HCT116 (cell line): ENCODE results near the gene ACTN1. TPM values are rescaled to one million over a fixed set of nuclear protein-coding genes. Genes with fewer than 3 reads are reported as not detected.

Experiments
- ATAC-seq: fragments of 200-7000 bp; cut with Tn5 transposase; 2 replicates; pipeline ENCODE4 v1.9.1; 2020; ENCODE audit warnings: mild to moderate bottlenecking, moderate library complexity
- BruUV-seq: library from RNA; stranded (reverse); fragments of 400-500 nt; replicated peaks from 2 replicates; lab custom pipeline; 2021; lab: Mats Ljungman, UMichigan
- CTCF ChIA-PET: fragments of 300-600 bp; sonication (Branson Sonifier 250); formaldehyde crosslinking; loops from one replicate; lab custom pipeline; 2021; ENCODE audit warnings: antibody characterized with exemption; lab: Charles Lee
- POLR2A ChIA-PET: fragments of 300-600, 350-600 bp; sonication (Branson Sonifier 250); formaldehyde crosslinking; loops from one replicate; lab custom pipeline; 2021; ENCODE audit warnings: antibody characterized with exemption; lab: Charles Lee
- RAD21 ChIA-PET, 2 experiments: fragments of 300-600 bp; sonication (Branson Sonifier 250); formaldehyde crosslinking; loops; one replicate each; lab custom pipeline; 2023; ENCODE audit warnings: low total read pairs in 2 of 2; ENCODE audit not compliant: uncharacterized antibody in 2 of 2, unreplicated experiment in 2 of 2, low non-redundant PET in 1 of 2; lab: Charles Lee
- DNase-seq: peaks from one replicate; pipeline ENCODE4 v3.0.0-alpha.2; 2010; ENCODE audit warnings: low read depth, low spot score
- H2AFZ ChIP-seq: fragments of 200-600 bp; shearing (Covaris generic), sonication (generic); 2 replicates; pipeline ENCODE4 v1.6.1; 2017; ENCODE audit warnings: low read depth, mixed run types, mixed read lengths, antibody characterized with exemption, low read length; ENCODE audit not compliant: poor library complexity, severe bottlenecking
- H3K27ac ChIP-seq: 2 replicates; pipeline ENCODE4 v1.5.1; 2012; ENCODE audit warnings: low read depth, low read length
- H3K27me3 ChIP-seq: fragments of 200-600 bp; sonication (generic); 2 replicates; pipeline ENCODE4 v1.6.1; 2016; ENCODE audit warnings: mixed run types, low read length, mixed read lengths; ENCODE audit not compliant: insufficient read depth
- H3K36me3 ChIP-seq, 2 experiments: fragments of 200-500 bp in 1 of 2; fragments of 200-600 bp in 1 of 2; sonication (Bioruptor generic) in 1 of 2; sonication (generic) in 1 of 2; 2 replicates each; pipeline versions ENCODE4 v1.5.1 to v1.6.1; 2014 to 2016; ENCODE audit warnings: low read length in 2 of 2, inconsistent platforms in 1 of 2, mixed read lengths in 1 of 2, mixed run types in 1 of 2; ENCODE audit not compliant: insufficient read depth in 2 of 2, control insufficient read depth in 1 of 2
- H3K4me1 ChIP-seq, 2 experiments: fragments of 200-600 bp in 1 of 2; sonication (generic) in 1 of 2; 2 replicates each; pipeline versions ENCODE4 v1.5.1 to v1.6.1; 2012 to 2017; ENCODE audit warnings: low read length in 2 of 2, inconsistent platforms in 1 of 2, mild to moderate bottlenecking in 1 of 2, mixed read lengths in 1 of 2, mixed run types in 1 of 2, moderate library complexity in 1 of 2; ENCODE audit not compliant: insufficient read depth in 2 of 2, control insufficient read depth in 1 of 2
- H3K4me2 ChIP-seq: fragments of 200-600 bp; sonication (generic); 2 replicates; pipeline ENCODE4 v1.6.1; 2017; ENCODE audit warnings: mixed run types, low read length, mixed read lengths
- H3K4me3 ChIP-seq, 2 experiments: fragments of 200-600 bp in 1 of 2; sonication (generic) in 1 of 2; replicated peaks in 1 of 2; 2 replicates each; pipeline ENCODE4 v1.5.1; 2011 to 2016; ENCODE audit warnings: low read length in 2 of 2, control low read depth in 1 of 2, low read depth in 1 of 2, mild to moderate bottlenecking in 1 of 2, mixed read lengths in 1 of 2, mixed run types in 1 of 2
- H3K79me2 ChIP-seq: fragments of 200-600 bp; sonication (generic); 2 replicates; pipeline ENCODE4 v1.6.1; 2017; ENCODE audit warnings: mild to moderate bottlenecking, mixed run types, low read length, moderate library complexity, mixed read lengths; ENCODE audit not compliant: insufficient read depth
- H3K9ac ChIP-seq: fragments of 200-600 bp; sonication (generic); 2 replicates; pipeline ENCODE4 v1.6.1; 2016; ENCODE audit warnings: low read length, mixed read lengths
- H3K9me2 ChIP-seq: fragments of 200-600 bp; sonication (generic), shearing (Covaris generic); 2 replicates; pipeline ENCODE4 v1.6.1; 2017; ENCODE audit warnings: mixed run types, mild to moderate bottlenecking, moderate library complexity; ENCODE audit not compliant: insufficient read depth
- H3K9me3 ChIP-seq, 2 experiments: fragments of 200-500 bp in 1 of 2; fragments of 200-600 bp in 1 of 2; sonication (Bioruptor generic) in 1 of 2; sonication (generic) in 1 of 2; 2 replicates each; pipeline ENCODE4 v1.6.1; 2014 to 2017; ENCODE audit warnings: low read length in 2 of 2, mixed read lengths in 2 of 2, inconsistent platforms in 1 of 2, low read depth in 1 of 2, mild to moderate bottlenecking in 1 of 2, mixed run types in 1 of 2, moderate library complexity in 1 of 2; ENCODE audit not compliant: control insufficient read depth in 1 of 2, insufficient read depth in 1 of 2
- H4K20me1 ChIP-seq: fragments of 200-600 bp; sonication (generic), shearing (Covaris generic); 2 replicates; pipeline ENCODE4 v1.6.1; 2017; ENCODE audit warnings: mixed run types, mild to moderate bottlenecking, moderate library complexity; ENCODE audit not compliant: insufficient read depth
- CBX3 ChIP-seq: IDR thresholded peaks from 2 replicates; pipeline ENCODE4 v1.6.1; 2012; ENCODE audit warnings: low read depth
- EGR1 ChIP-seq: IDR thresholded peaks from 2 replicates; pipeline ENCODE4 v1.6.1; 2012; ENCODE audit warnings: low read depth
- EZH2 ChIP-seq: fragments of 200-600 bp; sonication (generic); IDR thresholded peaks from 2 replicates; pipeline ENCODE4 v1.6.1; 2017; ENCODE audit warnings: antibody characterized with exemption, mixed run types
- JUND ChIP-seq: IDR thresholded peaks from 2 replicates; pipeline ENCODE4 v1.6.1; 2012
- POLR2A ChIP-seq: IDR thresholded peaks from 2 replicates; pipeline ENCODE4 v1.7.0; 2011; ENCODE audit warnings: borderline replicate concordance; ENCODE audit not compliant: insufficient read depth, insufficient read length; ENCODE audit errors: extremely low read depth
- POLR2AphosphoS5 ChIP-seq: IDR thresholded peaks from 2 replicates; pipeline ENCODE4 v1.6.1; 2011; ENCODE audit warnings: mild to moderate bottlenecking, low read depth, low read length, moderate library complexity
- RAD21 ChIP-seq: IDR thresholded peaks from 2 replicates; pipeline ENCODE4 v1.6.1; 2012; ENCODE audit warnings: low read depth, mild to moderate bottlenecking
- SP1 ChIP-seq: IDR thresholded peaks from 2 replicates; pipeline ENCODE4 v1.6.1; 2012; ENCODE audit warnings: low read depth
- SRF ChIP-seq: IDR thresholded peaks from 2 replicates; pipeline ENCODE4 v1.6.1; 2012; ENCODE audit warnings: low read depth
- YY1 ChIP-seq: IDR thresholded peaks from 2 replicates; pipeline ENCODE4 v1.6.1; 2011; ENCODE audit warnings: low read length, low read depth, moderate library complexity, mild to moderate bottlenecking; ENCODE audit not compliant: insufficient replicate concordance; ENCODE audit errors: extremely low read depth
- ZNF274 ChIP-seq: fragments of 200-500 bp; sonication (Bioruptor generic); IDR thresholded peaks from 2 replicates; pipeline ENCODE4 v1.6.1; 2014; ENCODE audit warnings: mild to moderate bottlenecking, low read depth, low read length, inconsistent platforms
- intact Hi-C: fragments of 100-400 bp; cut with micrococcal nuclease; formaldehyde crosslinking; loops from 2 replicates; pipeline ENCODE4 v1.10.0; 2022
- total RNA-seq: library from RNA; stranded (reverse); gene quantifications from one replicate; pipeline ENCODE4 v1.2.1, GENCODE V29; 2021; ENCODE audit not compliant: unreplicated experiment
- TF ChIP-seq, protein P1 (sequence below): IDR thresholded peaks from 2 replicates; pipeline ENCODE4 v1.6.1; 2012
- TF ChIP-seq, protein P2 (sequence below), 3 experiments: fragments of 200-600 bp in 1 of 3; sonication (generic) in 1 of 3; IDR thresholded peaks in 2 of 3; conservative IDR thresholded peaks in 1 of 3; 2 replicates each; pipeline ENCODE4 v1.5.1; 2012 to 2017; ENCODE audit warnings: low read depth in 2 of 3, low read length in 2 of 3, antibody characterized with exemption in 1 of 3, borderline replicate concordance in 1 of 3, control low read depth in 1 of 3, mild to moderate bottlenecking in 1 of 3, mixed read lengths in 1 of 3, mixed run types in 1 of 3, moderate library complexity in 1 of 3; ENCODE audit not compliant: insufficient read depth in 1 of 3
- TF ChIP-seq, protein P3 (sequence below): IDR thresholded peaks from 2 replicates; pipeline ENCODE4 v1.6.1; 2012; ENCODE audit warnings: low read depth

Gene ACTN1
- total RNA-seq, 1 experiment from 2014 or later, result 123 TPM

DNA sequence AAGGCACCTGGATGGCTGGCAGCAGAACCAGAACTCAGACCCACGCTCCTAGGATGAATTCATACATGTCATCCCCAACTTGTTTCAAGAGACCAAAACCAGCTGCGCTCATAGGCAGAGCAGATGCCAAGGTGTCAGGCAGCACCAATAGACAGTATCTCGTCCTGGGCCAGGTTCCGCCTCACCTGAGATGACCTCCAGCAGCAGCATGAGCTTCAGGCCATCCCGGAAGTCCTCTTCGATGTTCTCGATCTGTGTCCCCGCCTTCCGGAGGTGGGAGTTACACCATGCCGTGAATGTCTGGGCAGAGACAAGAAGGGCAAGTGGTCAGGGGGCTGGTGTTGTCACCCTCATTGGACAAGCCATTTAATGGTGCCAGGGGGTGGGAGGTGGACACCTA is 53.7 kb downstream of the ACTN1 start (continued):
- TF ChIP-seq SP1 (no peak), SRF (no peak), CBX3 (no peak), POLR2A (no peak), POLR2AphosphoS5 (no peak), EZH2 (no peak), ZNF274 (no peak)
- TF ChIP-seq, protein P1, sequence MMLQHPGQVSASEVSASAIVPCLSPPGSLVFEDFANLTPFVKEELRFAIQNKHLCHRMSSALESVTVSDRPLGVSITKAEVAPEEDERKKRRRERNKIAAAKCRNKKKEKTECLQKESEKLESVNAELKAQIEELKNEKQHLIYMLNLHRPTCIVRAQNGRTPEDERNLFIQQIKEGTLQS, result no peak

DNA sequence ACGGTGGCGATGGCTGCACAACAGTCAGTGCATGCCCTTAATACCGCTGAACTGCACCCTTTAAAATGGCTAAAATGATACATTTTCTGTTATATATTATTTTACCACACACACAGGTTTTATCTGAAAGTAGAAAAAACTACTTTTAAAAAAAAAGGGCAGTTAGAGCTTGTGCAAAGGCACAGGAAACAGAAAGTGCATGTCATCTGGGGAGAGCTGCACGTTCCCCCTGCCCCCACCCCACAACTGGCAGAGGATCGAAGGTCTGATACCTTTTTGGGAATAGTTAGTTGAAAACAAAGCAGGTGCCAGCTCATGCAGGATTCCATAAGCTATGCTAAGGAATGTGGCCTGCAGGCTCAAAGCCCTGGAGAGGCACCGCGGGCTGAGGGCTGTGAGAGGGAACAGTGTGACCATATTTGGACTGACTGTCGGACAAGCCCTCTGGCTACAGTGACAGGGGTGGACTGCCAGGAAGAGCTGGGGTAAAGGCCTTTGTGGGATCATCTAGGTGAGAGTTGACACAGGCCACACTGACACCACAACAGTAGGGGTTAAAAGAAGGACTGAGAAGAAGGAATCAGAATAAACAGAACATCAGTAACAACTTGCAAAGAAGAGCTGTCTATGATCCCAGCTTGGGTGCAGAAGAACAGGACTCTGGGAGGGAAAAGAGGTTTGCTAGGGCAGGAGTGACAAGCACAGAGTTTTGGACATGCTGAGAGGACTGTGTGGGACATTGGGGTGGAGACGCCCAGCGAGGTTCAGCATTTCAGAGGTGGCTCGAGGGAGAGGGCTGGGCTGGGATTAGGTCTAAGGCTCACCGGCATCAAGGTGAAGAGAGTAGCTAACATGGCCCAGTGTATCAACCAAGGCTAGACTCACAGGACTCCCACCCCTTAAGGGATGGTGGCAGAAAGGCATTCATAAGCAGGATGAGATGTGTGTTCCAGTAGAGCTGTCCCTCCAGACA is 54.6 kb downstream of the ACTN1 start:
- Histone ChIP-seq H3K9me2 (no peaks in the 10 kb centered on the region), H4K20me1 (no peaks in the 10 kb centered on the region), H3K9me3 (peaks cover 5 to 9% of the 10 kb centered on the region in 2 experiments; a peak in 2 of 4 replicates), H2AFZ (no peak overlapping the region), H3K4me2 (no peak overlapping the region), H3K36me3 (peaks cover 12 to 34% of the 10 kb centered on the region in 2 experiments; a peak in 3 of 4 replicates), H3K27ac (no peak overlapping the region), H3K9ac (no peak overlapping the region), H3K4me1 (peaks cover 0 to 5% of the 10 kb centered on the region in 2 experiments; a peak in 1 of 4 replicates), H3K27me3 (no peaks in the 10 kb centered on the region), H3K4me3 (no peak overlapping the region), H3K79me2 (peaks cover 44% of the 10 kb centered on the region; the same call in 1 of the 2 replicates)
- ChIA-PET RAD21 (no interaction called here), CTCF (no interaction called here), POLR2A (no interaction called here)
- no peak for DNase-seq
- intact Hi-C loops, result no loop called here
- BruUV-seq, result no TSS peak
- TF ChIP-seq, protein P2, sequence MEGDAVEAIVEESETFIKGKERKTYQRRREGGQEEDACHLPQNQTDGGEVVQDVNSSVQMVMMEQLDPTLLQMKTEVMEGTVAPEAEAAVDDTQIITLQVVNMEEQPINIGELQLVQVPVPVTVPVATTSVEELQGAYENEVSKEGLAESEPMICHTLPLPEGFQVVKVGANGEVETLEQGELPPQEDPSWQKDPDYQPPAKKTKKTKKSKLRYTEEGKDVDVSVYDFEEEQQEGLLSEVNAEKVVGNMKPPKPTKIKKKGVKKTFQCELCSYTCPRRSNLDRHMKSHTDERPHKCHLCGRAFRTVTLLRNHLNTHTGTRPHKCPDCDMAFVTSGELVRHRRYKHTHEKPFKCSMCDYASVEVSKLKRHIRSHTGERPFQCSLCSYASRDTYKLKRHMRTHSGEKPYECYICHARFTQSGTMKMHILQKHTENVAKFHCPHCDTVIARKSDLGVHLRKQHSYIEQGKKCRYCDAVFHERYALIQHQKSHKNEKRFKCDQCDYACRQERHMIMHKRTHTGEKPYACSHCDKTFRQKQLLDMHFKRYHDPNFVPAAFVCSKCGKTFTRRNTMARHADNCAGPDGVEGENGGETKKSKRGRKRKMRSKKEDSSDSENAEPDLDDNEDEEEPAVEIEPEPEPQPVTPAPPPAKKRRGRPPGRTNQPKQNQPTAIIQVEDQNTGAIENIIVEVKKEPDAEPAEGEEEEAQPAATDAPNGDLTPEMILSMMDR (IDR thresholded peaks at IDR 0.05 in 2 of 3, conservative IDR thresholded peaks at IDR 0.05 in 1 of 3; ENCODE audit: borderline replicate concordance in 1 of 3, insufficient read depth in 1 of 3, low read depth in 2 of 3, low read length in 2 of 3), result no peak
- TF ChIP-seq YY1, result no peak
- no peak for TF ChIP-seq EGR1
- TF ChIP-seq, protein P3, sequence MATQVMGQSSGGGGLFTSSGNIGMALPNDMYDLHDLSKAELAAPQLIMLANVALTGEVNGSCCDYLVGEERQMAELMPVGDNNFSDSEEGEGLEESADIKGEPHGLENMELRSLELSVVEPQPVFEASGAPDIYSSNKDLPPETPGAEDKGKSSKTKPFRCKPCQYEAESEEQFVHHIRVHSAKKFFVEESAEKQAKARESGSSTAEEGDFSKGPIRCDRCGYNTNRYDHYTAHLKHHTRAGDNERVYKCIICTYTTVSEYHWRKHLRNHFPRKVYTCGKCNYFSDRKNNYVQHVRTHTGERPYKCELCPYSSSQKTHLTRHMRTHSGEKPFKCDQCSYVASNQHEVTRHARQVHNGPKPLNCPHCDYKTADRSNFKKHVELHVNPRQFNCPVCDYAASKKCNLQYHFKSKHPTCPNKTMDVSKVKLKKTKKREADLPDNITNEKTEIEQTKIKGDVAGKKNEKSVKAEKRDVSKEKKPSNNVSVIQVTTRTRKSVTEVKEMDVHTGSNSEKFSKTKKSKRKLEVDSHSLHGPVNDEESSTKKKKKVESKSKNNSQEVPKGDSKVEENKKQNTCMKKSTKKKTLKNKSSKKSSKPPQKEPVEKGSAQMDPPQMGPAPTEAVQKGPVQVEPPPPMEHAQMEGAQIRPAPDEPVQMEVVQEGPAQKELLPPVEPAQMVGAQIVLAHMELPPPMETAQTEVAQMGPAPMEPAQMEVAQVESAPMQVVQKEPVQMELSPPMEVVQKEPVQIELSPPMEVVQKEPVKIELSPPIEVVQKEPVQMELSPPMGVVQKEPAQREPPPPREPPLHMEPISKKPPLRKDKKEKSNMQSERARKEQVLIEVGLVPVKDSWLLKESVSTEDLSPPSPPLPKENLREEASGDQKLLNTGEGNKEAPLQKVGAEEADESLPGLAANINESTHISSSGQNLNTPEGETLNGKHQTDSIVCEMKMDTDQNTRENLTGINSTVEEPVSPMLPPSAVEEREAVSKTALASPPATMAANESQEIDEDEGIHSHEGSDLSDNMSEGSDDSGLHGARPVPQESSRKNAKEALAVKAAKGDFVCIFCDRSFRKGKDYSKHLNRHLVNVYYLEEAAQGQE, result no peak
- no peak for TF ChIP-seq JUND
- no peak for TF ChIP-seq SP1
- no peak for TF ChIP-seq RAD21
- no peak for ATAC-seq
